Muscle layer of colon (tissue), 2 donors: ENCODE measurements around the gene FGB.
A peak's percentile ranks its signal among the peaks of the same experiment; 100 is the strongest.

Experiments
- H3K27ac ChIP-seq: one replicate; pipeline ENCODE4 v1.7.0; 2013; ENCODE audit warnings: low read depth, mild to moderate bottlenecking, low read length, moderate library complexity
- H3K27me3 ChIP-seq, 2 donors: one replicate each; pipeline ENCODE4 v1.7.0; 2013; ENCODE audit warnings: low read length in 2 of 2, mild to moderate bottlenecking in 2 of 2; ENCODE audit not compliant: insufficient read depth in 2 of 2, control insufficient read depth in 1 of 2
- H3K36me3 ChIP-seq: one replicate; pipeline ENCODE4 v1.7.0; 2013; ENCODE audit warnings: mild to moderate bottlenecking, low read length; ENCODE audit not compliant: insufficient read depth
- H3K4me1 ChIP-seq: one replicate; pipeline ENCODE4 v1.7.0; 2013; ENCODE audit warnings: mild to moderate bottlenecking, low read length; ENCODE audit not compliant: insufficient read depth
- H3K4me3 ChIP-seq, 2 donors: one replicate each; pipeline ENCODE4 v1.7.0; 2013; ENCODE audit warnings: low read length in 2 of 2, low read depth in 1 of 2, mild to moderate bottlenecking in 1 of 2, moderate library complexity in 1 of 2
- H3K9ac ChIP-seq: one replicate; pipeline ENCODE4 v1.7.0; 2013; ENCODE audit warnings: low read length
- H3K9me3 ChIP-seq: one replicate; pipeline ENCODE4 v1.7.0; 2013; ENCODE audit warnings: mild to moderate bottlenecking, low read length
- donor health status: abdominal sarcoma.
- donor health status: Adenocarcinoma of cecum.

The FGB gene

GRCh38 chr4:154545689-154546088 lies 17.1 kb upstream of the FGB start:
- Histone ChIP-seq H3K9ac (no peak overlapping the region), H3K36me3 (peaks cover 56% of the 10 kb centered on the region), H3K4me1 (peaks cover 13% of the 10 kb centered on the region), H3K9me3 (no peaks in the 10 kb centered on the region), H3K27me3 (no peaks in the 10 kb centered on the region), H3K27ac (no peak overlapping the region), H3K4me3 (no peak overlapping the region)

GRCh38 chr4:154549894-154550790 lies 12.7 kb upstream of the FGB start, which contains the start of gene PLRG1:
PLRG1 (minus strand) TSS chr4:154550400; CDS start chr4:154550308, 92 bp downstream.
- Histone ChIP-seq H3K27me3 (no peaks in the 10 kb centered on the region), H3K4me3 (peak within 1 kb of the TSS; percentile 61 to 95), H3K9ac (peak within 1 kb of the TSS; percentile 91), H3K4me1 (peaks cover 13% of the 10 kb centered on the region), H3K9me3 (no peaks in the 10 kb centered on the region), H3K36me3 (peaks cover 22% of the 10 kb centered on the region), H3K27ac (peak within 1 kb of the TSS; percentile 74)

DNA sequence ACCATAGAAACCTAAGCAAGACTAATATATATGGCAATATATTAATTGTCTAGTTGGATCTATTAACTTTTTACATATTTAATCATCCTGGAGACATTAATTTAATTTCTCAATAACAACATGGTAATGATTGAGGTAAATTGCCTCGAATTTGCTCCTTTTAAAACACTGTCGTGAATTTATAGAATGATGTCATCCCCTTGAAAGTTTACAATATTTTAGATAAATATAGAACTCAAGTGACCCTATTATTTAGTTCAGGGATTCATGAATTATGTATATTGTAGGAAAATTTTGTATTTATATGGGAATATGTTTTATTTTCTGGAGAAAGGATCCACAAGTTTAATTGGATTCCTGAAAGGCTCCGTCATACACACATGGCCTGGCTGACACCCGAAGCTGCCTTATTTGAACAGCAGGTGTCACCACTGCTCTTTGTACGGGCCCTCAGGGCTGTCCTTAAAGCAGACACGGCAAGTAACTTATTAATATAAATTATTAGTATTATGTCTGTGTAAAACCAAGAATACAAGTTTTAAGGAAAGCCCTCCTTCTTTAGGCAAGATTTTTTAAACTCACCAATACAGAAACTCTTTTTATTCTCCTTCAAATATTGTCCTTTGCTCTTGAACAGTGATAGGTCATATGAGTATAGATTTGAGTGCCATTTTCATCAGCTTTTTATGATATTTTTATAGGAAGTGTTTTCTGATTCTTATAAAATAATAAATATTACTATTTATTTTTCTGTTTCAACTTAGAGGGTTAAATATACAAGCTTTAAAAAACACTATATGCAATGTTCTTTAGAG lies 10.7 kb upstream of the FGB start:
- Histone ChIP-seq H3K27ac (peak overlapping the region; percentile 39), H3K9ac (no peak overlapping the region), H3K27me3 (no peaks in the 10 kb centered on the region), H3K9me3 (no peaks in the 10 kb centered on the region), H3K4me3 (no peak overlapping the region), H3K4me1 (peaks cover 13% of the 10 kb centered on the region), H3K36me3 (peaks cover 5% of the 10 kb centered on the region)

GRCh38 chr4:154559141-154559493 lies 3.7 kb upstream of the FGB start:
- H3K27ac ChIP-seq = no peak overlapping the region
- H3K36me3 ChIP-seq = no peaks in the 10 kb centered on the region
- no peaks in the 10 kb centered on the region for H3K27me3 ChIP-seq
- H3K9ac ChIP-seq = no peak overlapping the region
- no peak overlapping the region for H3K4me3 ChIP-seq
- H3K4me1 ChIP-seq = no peaks in the 10 kb centered on the region
- no peaks in the 10 kb centered on the region for H3K9me3 ChIP-seq

DNA sequence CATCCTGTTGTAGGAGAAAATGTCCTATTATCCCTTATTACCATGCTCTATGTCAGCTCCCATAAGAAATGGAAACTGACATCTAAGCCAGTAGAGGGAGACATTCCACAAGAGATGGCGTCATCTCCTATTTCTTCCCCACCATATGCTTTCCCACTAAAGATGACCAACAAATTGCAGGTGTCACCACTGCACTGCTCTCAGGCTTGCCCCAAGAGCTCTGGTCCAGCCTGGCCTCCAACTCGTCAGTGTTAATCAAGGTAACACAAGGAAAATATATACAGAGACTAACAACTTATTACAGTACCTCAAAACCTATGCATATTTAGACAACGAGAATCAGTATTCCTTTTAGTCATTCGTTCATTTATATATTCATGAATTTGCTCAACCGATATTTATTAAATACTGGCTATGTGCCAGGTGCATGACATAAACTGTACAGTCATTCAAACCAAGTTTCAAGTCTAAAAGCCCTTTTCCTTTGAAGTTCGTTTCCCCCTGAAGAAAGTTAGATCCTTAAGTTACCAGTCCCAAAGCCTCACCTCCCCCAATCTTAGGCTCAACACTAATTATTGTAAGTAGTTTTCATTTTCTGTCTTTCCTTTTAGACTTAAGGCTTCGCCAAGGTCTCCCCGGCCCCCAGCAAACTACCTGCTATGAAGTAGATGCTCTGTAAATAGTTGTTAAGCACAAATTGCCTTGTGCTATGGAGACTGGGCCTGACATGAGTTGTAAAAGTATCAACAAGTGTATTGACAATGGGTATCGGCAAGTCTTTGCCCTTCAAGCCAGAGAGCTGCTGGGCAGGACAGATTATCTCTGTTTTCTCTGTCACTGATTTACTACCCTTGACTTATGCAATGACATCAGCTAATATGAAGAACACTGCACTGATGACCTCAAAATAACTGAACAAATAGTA lies 3.1 kb upstream of the FGB start:
- Histone ChIP-seq H3K9ac (no peak overlapping the region), H3K9me3 (no peaks in the 10 kb centered on the region), H3K4me1 (no peaks in the 10 kb centered on the region), H3K36me3 (no peaks in the 10 kb centered on the region), H3K4me3 (no peak overlapping the region), H3K27me3 (no peaks in the 10 kb centered on the region), H3K27ac (no peak overlapping the region)

DNA sequence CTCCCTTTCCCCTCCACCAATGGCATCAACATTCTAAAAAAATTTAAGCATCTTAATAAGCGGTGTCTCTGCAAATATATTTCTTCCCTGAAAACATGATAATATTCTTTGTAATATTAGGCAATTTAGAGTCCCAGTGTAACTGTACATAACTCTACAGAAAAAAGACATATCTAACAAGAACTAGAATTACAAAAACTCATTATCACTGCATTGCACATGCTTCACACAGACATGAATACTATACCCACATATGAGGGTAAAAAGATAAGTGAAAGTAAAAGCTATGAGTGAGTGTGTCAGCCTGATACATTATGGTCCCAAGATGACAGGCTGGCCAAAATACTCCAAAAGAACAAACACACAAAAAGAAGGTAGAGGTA lies 2.4 kb upstream of the FGB start:
- no peaks in the 10 kb centered on the region for H3K27me3 ChIP-seq
- no peak overlapping the region for H3K9ac ChIP-seq
- no peaks in the 10 kb centered on the region for H3K9me3 ChIP-seq

GRCh38 chr4:154560824-154561231 lies 2.0 kb upstream of the FGB start:
- no peaks in the 10 kb centered on the region for H3K9me3 ChIP-seq
- H3K4me3 ChIP-seq = no peak overlapping the region
- H3K36me3 ChIP-seq = no peaks in the 10 kb centered on the region
- no peaks in the 10 kb centered on the region for H3K27me3 ChIP-seq
- no peak overlapping the region for H3K27ac ChIP-seq
- no peak overlapping the region for H3K9ac ChIP-seq
- no peaks in the 10 kb centered on the region for H3K4me1 ChIP-seq

More for the DNA sequence above, 2.4 kb upstream of the FGB start:
- H3K27ac ChIP-seq = no peak overlapping the region
- no peaks in the 10 kb centered on the region for H3K36me3 ChIP-seq
- H3K4me1 ChIP-seq = no peaks in the 10 kb centered on the region
- H3K4me3 ChIP-seq = no peak overlapping the region

- H3K36me3 ChIP-seq = no peaks in the 10 kb centered on the region
- H3K27me3 ChIP-seq = no peaks in the 10 kb centered on the region
- H3K4me1 ChIP-seq = no peaks in the 10 kb centered on the region
- no peaks in the 10 kb centered on the region for H3K9me3 ChIP-seq
- no peak overlapping the region for H3K4me3 ChIP-seq
- no peak overlapping the region for H3K9ac ChIP-seq
- H3K27ac ChIP-seq = no peak overlapping the region
Measured at GRCh38 chr4:154564311-154564710, 1.5 kb downstream of the FGB start.

DNA sequence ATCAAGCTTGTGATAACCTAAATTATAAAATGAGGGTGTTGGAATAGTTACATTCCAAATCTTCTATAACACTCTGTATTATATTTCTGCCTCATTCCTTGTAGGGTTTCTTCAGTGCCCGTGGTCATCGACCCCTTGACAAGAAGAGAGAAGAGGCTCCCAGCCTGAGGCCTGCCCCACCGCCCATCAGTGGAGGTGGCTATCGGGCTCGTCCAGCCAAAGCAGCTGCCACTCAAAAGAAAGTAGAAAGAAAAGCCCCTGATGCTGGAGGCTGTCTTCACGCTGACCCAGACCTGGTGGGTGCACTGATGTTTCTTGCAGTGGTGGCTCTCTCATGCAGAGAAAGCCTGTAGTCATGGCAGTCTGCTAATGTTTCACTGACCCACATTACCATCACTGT lies 2.9 kb downstream of the FGB start:
- H3K4me1 ChIP-seq = no peaks in the 10 kb centered on the region
- no peaks in the 10 kb centered on the region for H3K36me3 ChIP-seq
- H3K9me3 ChIP-seq = no peaks in the 10 kb centered on the region
- H3K27ac ChIP-seq = no peak overlapping the region
- H3K27me3 ChIP-seq = no peaks in the 10 kb centered on the region
- no peak overlapping the region for H3K9ac ChIP-seq
- H3K4me3 ChIP-seq = no peak overlapping the region

DNA sequence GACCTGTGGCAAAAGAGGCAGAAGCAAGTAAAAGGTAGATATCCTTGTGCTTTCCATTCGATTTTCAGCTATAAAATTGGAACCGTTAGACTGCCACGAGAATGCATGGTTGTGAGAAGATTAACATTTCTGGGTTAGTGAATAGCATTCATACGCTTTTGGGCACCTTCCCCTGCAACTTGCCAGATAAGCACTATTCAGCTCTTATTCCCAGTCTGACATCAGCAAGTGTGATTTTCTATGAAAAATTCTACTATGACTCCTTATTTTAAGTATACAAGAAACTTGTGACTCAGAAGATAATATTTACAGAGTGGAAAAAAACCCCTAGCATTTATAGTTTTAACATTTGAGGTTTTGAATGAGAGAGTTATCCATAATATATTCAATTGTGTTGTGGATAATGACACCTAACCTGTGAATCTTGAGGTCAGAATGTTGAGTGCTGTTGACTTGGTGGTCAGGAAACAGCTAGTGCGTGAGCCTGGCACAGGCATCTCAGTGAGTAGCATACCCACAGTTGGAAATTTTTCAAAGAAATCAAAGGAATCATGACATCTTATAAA lies 3.9 kb downstream of the FGB start:
- H3K9ac ChIP-seq = no peak overlapping the region
- no peaks in the 10 kb centered on the region for H3K9me3 ChIP-seq
- no peaks in the 10 kb centered on the region for H3K27me3 ChIP-seq
- no peaks in the 10 kb centered on the region for H3K36me3 ChIP-seq
- no peaks in the 10 kb centered on the region for H3K4me1 ChIP-seq
- H3K27ac ChIP-seq = no peak overlapping the region
- no peak overlapping the region for H3K4me3 ChIP-seq
